ENCODE results near the gene TBC1D25. TPM values are rescaled to one million over a fixed set of nuclear protein-coding genes. Genes with fewer than 3 reads are reported as not detected.
A peak's percentile ranks its signal among the peaks of the same experiment; 100 is the strongest.

TBC1D25 gene, protein sequence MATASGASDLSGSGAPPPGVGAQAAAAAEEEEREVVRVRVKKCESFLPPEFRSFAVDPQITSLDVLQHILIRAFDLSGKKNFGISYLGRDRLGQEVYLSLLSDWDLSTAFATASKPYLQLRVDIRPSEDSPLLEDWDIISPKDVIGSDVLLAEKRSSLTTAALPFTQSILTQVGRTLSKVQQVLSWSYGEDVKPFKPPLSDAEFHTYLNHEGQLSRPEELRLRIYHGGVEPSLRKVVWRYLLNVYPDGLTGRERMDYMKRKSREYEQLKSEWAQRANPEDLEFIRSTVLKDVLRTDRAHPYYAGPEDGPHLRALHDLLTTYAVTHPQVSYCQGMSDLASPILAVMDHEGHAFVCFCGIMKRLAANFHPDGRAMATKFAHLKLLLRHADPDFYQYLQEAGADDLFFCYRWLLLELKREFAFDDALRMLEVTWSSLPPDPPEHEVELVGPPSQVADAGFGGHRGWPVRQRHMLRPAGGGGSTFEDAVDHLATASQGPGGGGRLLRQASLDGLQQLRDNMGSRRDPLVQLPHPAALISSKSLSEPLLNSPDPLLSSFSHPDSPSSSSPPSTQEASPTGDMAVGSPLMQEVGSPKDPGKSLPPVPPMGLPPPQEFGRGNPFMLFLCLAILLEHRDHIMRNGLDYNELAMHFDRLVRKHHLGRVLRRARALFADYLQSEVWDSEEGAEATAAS
- 7.8 and 11.6 TPM in 2 replicates for total RNA-seq

DNA sequence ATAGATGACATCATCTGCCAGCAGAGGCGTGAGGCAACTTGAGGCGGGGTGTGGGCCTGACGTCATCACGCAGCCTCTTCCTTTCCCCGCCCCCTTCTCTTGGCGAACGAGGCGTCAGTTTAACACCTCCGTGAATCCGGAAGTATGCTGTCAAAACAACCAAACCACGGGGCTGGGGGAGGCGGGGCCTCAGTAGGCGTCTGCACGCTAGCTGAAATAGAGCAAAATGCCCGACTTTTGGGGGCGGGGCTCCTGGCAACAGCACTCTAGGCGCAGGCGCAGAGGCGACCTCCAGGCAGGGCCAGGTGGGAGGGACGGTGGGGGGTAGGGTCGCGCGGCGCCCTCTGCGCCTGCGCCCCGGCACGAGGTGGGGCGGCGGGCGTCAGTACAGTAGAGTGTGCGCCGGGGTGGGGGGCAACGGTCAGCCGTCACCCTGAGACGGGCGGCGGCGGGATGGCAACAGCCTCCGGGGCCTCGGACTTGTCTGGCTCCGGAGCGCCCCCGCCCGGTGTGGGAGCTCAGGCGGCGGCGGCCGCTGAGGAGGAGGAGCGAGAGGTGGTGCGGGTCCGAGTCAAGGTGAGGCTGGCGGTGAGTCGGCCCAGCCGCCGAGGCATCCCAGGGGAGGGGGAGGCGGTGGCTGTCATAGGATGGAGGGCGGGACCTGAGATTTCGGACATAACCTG, at the start of gene TBC1D25:
TSS of gene TBC1D25 (plus strand) at position 370 of the 683 bp plus-strand sequence. CDS start at position 454, 84 bp downstream.
- peak; percentile 97 for DNase-seq

DNA sequence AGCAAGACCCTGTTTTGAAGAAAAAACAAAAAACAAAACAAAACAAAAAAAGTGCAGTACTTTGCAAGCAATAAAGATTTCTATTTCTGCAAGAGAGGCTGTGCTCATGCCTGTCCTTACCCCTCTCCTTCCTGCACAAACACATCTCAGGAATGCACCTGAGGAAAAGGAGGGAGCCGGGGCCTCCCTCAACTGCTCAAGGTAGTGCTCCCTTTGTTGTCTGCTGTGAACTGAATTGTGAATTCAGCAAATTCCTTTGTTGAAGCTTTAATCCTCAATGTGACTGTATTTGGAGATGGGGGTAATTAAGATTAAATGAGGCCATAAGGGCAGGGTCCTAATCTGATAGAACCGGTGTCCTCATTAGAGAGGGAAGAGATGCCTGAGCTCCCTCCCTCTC, 49.6 kb upstream of the TBC1D25 start:
- DNase-seq = no peak

DNA sequence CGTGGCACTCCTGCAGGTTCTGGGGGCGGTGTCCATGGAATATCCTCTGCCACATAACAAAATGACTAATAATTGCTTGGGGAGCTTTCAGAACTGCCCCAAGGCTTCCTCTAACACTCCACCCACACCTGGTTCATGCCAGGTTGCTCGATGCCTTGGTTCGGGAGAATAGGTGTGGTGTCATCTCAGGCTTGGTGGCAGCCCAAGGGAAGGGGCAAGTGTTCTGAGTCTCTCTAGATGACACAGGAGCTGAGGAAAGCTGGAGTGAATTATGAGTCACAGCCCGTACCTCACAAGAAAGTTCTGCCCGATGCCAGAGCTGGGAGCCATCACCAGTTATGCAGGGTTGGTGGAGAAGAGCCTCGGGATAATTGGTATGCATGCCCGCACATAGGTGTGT, 48.9 kb upstream of the TBC1D25 start:
- no peak for DNase-seq

DNA sequence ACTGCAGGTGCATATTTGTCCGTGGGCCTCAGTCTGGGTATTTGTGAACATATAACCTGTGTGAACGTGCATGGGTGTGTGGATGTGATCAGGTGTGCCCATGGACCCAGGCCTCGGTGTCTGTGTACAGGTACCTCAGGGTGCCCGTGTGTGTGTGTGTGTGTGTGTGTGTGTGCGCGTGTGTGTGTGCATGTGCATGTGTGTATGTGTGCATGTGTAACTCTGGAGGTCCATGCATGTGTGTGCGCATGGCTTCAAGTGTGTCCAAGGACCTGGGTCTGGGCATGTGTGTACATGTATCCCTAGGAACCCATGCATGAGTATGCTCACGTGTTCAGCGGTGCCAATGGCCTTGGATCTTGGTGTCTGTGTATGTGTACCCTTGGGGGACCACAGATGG, 47.7 kb upstream of the TBC1D25 start:
- DNase-seq = no peak

DNA sequence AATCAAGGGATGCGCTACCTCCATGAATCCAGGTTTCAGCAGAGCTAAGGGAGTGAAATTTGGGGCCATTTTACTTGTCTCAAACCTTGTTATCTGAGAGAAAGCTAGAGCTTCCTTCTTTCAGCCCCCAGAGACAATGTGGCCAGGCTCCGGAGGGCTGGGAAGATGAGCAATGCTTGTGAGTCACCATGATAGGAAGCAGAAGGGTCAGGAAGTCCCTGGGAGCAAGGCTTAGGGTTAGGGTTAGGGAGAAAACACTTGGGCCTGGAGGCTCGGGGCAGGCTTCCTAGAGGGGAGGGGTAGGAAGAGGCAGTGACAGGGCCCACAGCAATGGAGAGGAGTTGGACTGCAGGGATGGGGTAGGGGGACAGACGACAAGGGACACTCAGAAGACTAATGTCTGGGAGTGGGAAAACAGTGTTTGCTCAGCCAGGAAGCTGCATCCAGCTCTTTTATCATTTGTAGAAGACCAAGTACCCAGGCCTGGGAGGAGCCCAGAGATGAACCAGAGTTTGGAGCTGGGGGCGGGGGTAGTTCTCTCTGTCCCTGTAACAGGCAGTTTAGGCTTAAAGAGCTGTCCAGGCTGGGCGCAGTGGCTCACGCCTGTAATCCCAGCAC, 47.1 kb upstream of the TBC1D25 start:
- peak; percentile 15 for DNase-seq

DNA sequence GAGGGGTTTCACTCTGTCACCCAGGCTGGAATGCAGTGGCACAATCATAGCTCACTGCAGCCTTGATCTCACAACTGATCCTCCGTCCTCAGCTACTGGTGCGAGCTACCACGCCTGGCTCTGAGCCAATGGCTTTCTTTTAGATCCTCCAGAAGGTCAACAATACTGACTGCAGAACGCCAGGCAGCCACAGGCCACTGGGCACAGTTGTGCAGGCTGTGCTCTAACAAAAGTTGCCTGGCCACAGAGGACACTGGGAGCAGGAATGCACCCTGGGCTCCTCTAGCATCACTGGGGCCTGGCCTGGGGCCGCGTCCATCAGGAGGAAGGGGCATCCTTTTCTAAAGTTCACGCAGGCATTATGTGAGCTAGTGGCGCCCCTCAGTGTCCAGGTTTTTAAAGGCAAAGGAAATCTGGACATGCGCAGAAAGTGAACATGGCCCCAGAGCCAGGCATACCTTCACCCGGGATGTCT, 45.6 kb upstream of the TBC1D25 start:
- peak; percentile 63 for DNase-seq

DNA sequence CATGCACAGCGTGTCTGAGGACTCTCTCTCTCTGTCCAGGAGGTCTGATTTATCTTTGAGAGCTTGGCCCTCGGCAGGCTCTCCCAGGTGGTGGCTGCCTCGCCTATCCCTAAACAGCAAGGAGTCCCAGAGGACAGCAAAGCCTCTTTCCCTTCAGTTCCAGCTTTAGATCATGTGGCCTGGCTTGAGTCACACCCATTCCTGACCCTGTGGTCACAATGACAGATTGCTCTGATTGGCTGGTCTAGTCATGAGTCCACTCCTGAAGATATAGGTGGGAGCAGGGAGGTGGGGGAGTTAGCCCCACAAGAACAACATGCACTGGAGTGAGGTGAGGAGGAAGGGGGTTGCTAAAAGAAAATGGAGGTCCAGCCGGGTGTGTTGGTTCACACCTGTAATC, 42.9 kb upstream of the TBC1D25 start:
- DNase-seq = no peak

DNA sequence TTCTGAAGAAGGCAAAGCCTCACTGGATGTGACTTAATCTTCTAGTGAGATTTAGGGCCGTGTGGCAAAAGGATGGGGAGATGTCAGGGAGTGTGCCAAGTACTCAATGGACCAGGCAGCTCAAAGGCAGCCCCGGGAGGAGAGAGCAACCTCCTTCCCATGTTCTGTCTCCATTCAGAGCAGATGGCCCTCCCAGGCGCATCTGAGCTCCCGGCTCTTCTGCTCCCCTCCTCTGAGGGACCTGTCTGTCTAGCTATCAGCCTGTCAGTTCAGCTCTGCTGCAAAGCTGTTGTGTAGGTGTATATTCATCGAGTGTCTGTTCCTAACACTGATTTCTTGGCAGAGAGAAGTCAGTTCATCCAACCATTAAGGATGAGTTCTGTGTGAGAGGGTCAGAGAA, 41.6 kb upstream of the TBC1D25 start:
- DNase-seq = no peak

DNA sequence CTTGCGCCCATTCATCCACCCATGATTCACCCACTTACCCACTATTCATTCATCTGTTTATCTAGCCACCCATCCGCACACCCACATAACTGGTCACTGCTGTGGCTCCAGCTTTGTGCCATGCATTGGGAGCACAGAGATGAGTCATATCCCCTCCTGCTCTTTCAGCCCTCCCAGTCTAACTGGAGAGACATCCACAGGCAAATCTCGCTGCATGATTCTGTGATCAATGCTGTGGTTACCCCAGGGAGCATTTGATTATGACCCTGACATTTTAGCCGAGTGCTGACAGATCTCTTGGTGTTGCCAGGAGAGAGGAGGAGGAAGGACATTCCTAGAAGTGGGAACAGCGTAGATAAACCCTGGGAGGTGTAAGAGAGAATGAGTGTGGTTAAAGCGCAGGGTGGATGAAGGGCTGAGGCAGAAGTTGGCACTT, 41.1 kb upstream of the TBC1D25 start:
- peak; percentile 59 for DNase-seq

DNA sequence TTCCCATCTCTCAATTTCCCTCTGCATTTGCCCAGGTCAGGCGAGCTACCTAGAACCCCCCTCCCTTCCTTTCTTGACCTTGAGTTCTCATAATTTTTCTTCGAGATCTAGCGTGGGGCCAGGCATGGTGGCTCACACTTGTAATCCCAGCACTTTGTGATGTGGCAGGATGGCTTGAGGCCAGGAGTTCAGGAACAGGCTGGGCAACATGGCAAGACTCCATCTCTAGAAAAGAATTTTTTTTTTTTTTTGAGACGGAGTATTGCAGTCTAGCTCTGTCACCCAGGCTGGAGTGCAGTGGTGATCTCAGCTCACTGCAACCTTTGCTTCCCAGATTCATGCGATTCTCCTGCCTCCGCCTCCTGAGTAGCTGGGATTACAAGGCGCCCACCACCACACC, 35.3 kb upstream of the TBC1D25 start:
- no peak for DNase-seq

DNA sequence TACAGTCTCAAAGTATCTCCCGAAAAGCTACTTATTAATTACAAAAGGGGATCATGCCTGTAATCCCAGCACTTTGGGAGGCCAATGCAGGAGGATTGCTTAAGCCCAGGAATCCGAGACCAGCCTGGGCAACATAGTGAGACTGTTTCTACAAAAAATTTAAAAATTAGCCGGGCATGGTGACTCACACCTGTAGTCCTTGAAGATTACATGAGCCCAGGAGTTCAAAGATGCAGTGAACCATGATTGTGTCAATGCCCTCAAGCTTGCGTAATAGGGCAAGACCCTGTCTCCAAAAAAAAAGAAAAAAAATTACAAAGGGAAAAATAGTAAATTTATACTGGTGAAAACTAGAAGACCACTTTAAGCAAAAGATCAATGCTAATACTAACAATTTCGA, 34.0 kb upstream of the TBC1D25 start:
- no peak for DNase-seq

DNA sequence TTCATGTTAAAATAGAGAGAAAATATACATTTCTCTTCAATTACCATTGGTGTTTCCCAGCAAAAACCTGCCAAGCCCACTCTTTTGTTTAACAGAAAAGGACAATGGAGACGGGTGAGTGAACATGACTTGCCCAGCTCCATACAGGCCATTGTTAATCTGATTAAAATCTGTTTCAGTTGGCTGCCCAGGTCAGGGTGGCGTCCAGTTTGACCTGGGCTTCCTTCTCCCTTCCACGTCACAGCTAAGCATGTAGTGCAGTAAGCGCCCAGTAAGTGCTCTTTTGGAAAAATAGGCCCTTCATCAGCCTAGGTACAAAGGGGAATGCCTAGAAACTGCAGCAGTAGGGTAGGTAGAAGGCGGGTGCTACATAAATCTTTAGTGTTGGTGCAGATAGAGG, 32.3 kb upstream of the TBC1D25 start:
- no peak for DNase-seq

DNA sequence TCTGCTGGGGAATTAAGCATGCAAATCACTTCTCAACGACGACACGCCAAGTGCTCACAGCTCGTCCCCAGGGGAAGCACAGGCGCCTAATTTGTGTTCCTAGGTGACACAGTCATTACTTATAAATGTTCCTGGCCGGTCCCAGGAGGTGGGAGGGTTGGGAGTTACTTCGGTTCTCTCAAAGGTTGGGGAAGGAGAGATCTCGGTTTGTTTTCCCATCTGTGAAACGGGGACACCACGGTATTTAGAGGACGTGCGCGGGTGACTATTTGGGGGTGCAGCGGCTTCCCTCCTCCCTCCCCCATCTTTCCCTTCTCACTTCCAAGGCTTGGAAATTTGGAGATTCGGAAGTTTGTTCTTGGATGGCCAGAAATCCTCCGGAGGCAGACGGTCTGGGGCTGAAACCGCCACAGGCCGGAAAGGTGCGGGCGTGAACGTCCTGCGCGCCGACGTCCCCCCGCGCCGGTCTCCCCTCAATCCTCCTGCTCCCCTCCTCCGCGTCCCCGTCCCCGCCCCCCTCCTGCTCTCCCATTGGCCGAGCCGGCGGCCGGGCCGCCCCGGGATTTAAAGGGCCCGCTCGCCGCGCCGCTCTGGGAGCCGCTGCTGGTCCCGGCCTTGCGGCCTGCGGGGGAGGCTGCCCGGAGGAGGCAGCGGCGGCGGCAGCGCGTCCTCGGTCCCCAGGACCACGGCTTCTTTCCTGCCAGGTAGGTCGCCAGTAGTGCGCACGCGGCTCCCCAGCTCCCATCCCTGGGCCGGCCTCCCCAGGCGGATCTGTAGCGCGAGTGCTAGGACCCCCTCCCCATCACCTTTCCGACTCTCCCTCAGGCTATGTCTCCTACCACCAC, 30.9 kb upstream of the TBC1D25 start, which contains the start of gene PORCN:
TSS of gene PORCN (plus strand) at position 593 of the 845 bp plus-strand sequence. CDS start 829 bp downstream, outside the sequence.
- DNase-seq = peak; percentile 66

DNA sequence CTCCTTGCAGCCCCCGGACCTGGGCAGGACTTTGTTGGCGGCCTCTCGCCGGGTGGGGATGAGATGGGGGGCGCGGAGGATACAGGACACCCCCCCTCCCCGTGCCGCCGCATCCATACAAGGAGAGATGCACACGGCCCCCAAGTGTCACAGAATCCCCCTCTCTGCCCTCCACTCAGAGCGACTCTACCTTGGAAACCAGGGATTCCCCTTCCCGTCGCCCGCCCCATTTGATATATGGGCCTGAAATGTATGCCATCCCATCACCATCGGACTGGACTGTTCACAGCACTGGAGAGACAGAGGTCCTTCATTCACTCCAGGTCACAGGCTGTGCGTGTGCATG, 30.3 kb upstream of the TBC1D25 start:
- no peak for DNase-seq

DNA sequence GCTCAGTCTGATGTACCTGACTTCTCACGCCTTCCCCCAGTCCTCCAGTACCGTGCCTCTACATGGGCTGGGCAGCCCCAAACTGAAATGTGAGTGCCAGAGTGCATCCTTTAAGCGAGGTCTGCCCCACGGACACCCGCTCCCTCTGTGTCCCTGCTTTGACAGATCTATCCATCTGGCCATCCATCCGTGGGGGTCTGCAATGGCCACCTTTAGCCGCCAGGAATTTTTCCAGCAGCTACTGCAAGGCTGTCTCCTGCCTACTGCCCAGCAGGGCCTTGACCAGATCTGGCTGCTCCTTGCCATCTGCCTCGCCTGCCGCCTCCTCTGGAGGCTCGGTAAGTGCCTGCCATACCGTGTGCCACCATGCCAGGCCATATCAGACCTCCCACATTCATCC, 29.9 kb upstream of the TBC1D25 start:
- no peak for DNase-seq

DNA sequence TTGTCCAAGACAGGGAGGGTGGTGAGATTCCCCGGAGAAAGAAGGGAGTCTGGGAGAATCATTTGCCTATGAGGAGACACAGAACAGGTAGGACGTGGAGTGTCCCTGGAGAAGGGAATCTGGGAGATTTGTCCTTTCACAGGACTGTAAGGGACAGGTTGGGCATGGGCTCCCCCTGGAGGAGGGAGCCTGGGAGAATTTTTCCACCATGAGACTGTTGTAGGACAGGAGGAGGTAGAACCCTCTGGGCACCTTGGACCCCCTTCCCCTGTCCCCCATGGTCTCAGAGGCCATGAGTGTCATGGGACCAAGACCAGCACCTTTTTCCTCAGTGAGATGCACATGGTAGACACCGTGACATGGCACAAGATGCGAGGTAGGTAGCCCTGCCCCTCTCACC, 28.0 kb upstream of the TBC1D25 start:
- peak; percentile 45 for DNase-seq

DNA sequence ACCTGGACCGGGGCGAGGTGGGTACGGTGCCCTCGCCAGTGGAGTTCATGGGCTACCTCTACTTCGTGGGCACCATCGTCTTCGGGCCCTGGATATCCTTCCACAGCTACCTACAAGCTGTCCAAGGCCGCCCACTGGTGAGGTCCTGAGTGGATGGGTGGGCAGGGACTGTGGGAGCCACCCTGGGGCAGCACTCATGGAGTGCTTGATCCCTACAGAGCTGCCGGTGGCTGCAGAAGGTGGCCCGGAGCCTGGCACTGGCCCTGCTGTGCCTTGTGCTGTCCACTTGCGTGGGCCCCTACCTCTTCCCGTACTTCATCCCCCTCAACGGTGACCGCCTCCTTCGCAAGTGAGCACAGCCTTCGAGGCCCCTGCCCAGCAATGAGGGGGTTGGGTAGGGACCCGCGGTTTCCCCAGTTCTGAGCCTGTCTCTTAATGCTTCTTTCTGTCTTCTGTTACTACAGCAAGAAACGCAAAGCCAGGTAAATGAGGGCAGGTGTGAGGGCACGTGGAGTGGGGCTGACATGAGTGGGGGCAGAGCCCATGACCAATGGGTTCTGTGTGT, 27.1 kb upstream of the TBC1D25 start:
- DNase-seq = no peak

DNA sequence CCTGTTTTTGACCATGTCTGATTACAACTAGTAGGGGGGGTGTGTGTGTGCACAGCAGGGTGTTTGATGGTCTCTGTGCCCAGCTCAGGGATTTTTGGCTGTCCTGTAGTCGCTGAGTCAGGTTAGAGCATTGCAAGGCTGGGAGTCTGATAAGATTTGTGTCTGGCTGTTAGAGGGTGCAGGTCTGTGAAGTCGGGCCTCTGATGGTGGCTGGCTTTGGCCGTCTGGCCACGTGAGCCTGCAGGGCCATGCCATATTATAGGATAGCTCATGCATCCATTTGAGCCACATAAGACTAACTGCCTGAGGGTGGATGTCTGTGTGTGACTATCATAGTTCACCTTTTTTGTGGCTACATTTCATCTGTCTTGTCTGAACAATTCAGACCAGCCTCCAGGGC, 25.8 kb upstream of the TBC1D25 start:
- DNase-seq = no peak

DNA sequence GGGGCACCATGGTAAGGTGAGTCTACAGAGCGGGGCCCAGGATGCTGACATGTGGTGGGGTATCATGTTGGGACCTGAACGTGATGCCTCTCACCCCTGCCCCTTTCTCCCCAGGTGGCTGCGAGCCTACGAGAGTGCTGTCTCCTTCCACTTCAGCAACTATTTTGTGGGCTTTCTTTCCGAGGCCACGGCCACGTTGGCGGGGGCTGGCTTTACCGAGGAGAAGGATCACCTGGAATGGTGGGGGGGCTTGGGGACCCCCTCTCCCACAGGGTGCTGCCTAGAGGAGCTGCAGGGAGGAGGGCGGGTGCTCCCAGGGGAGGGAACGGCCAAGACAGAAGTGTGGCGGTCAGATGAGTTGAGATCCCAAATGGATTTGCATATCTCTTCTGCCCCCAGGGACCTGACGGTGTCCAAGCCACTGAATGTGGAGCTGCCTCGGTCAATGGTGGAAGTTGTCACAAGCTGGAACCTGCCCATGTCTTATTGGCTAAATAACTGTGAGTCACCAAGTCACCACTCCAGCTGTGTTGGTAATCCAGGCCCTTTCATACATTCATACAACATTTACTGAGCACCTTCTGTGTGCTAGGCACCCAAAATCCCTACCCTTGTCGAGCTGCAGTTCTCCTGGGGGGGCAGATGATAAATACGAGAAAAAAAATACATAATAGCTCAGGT, 25.2 kb upstream of the TBC1D25 start:
- no peak for DNase-seq

DNA sequence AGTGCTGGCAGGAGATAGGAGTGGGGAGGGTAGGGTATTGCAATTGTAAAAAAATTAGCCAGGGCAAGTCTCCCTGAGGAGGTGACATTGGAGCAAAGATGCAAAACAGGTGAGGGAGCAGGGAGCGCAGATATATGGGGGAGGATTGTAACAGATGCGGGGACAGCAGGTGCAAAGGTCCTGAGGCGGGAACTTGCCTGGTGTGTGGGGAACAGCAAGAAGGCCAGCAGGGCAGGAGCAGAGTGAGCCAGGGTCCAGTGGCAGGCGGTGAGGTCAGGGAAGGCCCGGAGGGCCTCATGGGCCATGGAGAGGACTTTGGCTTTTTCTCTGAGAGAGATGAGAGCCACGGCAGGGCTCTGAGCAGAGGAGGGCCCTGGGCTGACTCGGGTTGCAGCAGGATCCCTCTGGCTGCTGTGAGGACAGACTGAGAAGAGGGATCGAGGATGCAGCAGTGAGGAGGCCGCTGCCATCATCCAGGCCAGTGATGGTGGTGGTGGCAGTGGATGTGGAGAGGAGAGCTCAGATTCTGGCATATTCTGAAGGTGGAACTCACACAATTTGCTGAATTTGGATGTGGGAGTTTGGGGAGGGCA, 24.6 kb upstream of the TBC1D25 start:
- DNase-seq = no peak

DNA sequence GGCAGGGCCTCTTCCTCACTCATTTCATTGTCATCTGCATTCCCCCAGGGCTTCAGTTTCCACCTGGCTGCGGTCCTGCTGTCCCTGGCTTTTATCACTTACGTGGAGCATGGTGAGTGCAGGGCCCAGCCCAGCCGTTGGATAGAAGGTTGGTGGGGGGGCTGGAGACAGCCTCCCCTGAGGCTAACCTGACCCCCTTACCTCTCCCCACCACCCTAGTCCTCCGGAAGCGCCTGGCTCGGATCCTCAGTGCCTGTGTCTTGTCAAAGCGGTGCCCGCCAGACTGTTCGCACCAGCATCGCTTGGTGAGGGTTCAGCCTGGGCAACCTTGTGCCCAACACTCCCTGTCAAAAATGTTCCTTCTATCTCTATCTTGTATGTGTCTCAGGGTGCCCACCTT, 23.7 kb upstream of the TBC1D25 start:
- DNase-seq = no peak

All from dermis blood vessel endothelial cell (primary cell).